ENCODE data around the gene KLHL22. TPM values are rescaled to one million over a fixed set of nuclear protein-coding genes. Genes with fewer than 3 reads are reported as not detected.
"Not testable (repeated sequence)": the region's sequence is repeated elsewhere in the genome, so short reads cannot be mapped to it uniquely, and the experiment has no call there.

KLHL22 gene
- total RNA-seq, 1 donor from 2014 or later: 21.4 TPM

- DNase-seq (ENCODE audit: low read depth, low spot score): no peak
These were observed 92.4 kb downstream of the KLHL22 start for GRCh38 chr22:20402960-20403778.

DNA sequence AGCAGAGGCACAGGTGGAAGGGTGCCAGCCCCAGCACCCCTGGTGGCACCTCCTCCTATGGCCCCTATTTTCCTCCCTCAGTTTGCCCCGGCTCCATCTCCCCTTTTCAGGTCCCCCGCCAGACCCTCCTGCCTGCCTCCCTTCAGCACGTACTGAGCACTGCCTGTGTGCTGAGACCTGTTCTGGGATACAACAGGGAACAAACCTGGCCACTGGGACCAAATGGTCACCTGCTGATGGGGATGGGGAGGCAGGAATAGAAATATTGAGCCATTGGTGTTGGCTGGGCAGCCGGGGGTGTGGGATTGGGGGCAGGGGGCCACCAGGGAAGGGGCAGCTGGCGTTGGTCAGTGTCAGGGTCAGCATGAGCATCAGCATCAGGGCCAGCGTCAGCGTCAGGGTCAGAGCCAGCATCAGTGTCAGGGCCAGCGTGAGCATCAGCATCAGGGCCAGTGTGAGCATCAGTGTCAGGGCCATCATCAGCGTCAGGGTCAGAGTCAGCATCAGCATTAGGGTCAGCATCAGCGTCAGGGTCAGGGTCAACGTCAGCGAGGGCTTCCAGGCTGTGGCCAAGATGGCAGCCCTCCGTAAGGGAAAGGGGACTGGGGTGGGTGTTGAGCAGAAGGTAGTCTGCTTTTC, 94.1 kb downstream of the KLHL22 start:
- no peak for DNase-seq (ENCODE audit: low read depth, low spot score)

DNA sequence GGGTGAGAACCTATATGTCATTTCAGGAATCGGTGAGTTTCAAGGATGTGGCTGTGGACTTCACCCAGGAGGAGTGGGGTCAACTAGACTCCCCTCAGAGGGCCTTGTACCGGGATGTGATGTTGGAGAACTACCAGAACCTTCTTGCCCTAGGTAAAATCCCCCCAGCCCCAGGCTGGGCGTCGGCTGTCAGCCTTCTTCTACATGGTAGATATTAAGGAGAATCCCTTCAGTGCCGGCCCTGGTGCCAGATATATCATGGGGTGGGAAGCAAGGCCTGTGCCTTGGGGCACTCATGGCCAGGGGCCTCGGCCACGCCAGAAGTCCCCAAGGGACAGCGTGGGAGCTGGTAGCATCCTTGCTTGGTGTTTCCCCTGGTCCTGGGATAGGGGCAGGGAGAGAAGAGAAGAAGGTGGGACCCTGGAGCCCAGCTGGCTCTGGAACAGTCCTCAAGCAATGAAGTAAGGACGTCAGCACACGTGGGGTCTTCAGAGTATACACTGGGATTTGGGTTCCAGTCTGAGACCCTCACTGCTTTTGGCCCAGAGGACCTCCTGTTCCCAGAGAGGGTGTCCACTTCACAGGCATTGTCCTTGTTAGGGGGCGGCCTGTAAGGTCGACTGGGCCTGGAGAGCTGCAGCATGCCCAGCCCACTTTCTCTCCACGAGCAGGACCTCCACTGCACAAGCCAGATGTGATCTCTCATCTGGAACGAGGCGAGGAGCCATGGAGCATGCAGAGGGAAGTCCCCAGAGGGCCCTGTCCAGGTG, 94.8 kb downstream of the KLHL22 start:
- DNase-seq (ENCODE audit: low read depth, low spot score): no peak

GRCh38 chr22:20399866-20400605, 95.6 kb downstream of the KLHL22 start:
- no peak for DNase-seq (ENCODE audit: low read depth, low spot score)

GRCh38 chr22:20398420-20398819, 97.2 kb downstream of the KLHL22 start:
- DNase-seq (ENCODE audit: low read depth, low spot score): no peak

DNA sequence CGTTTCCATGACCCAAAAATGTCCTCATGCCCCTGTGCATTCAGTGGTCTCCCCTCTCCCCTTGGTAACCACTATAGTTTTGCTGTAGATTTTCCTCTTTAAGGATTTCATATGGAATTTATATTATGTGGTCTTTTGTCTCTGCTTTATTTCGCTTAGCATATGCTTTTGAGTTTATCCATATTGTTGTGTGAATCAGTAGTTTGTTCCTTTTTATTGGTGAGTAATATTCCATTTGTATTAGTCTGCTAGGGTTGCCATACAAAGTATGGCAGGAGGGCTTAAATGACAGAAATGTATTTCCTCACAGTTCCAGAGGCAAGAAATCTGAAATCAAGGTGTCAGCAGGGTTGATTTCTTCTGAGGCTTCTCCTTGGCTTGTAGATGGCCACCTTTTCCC, 98.1 kb downstream of the KLHL22 start:
- no peak for DNase-seq (ENCODE audit: low read depth, low spot score)

- no peak for DNase-seq (ENCODE audit: low read depth, low spot score)
These were observed 99.0 kb downstream of the KLHL22 start for GRCh38 chr22:20396639-20397038.

- no peak for DNase-seq (ENCODE audit: low read depth, low spot score)
These were observed 99.7 kb downstream of the KLHL22 start for GRCh38 chr22:20395907-20396287.

DNA sequence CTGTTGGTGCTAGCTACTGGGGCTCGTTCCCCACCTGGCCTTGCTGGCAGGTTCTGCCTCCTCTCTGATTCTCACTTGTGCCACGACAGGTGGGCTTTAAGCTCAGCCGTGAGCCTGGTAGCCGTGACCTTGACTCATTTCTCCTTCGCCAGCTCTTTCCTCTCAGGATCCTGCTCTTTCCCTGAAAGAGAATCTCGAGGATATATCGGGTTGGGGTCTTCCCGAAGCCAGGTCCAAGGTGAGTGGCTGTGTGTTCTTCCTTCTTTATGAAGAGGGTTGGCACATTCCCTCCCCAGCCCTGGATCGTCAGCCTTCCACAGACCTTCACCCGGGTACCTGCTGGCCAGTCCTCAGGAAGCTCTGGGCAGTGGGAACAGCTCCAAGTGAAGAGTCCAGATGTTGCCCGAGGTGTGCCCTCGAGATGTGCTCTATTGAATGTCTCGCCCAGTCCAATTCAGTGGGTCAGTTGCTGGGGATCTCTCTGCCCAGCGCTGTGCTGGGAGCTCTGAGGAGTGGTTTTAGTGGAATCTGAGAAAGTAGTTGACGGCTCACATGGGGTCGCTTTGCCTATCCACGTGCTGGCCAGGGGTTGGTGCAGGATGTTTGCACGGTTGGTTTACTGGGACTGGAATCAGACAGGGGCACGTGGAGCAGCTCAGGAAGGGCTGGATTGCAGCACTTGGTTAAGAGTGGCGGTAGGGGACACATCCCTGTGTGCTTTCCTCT, 100.3 kb downstream of the KLHL22 start:
- no peak for DNase-seq (ENCODE audit: low read depth, low spot score)

GRCh38 chr22:20393705-20394476, 101.7 kb downstream of the KLHL22 start, which contains the start of gene ZNF74:
TSS of gene ZNF74 (plus strand) at chr22:20394151. CDS start at chr22:20394629, 478 bp downstream.
- DNase-seq (ENCODE audit: low read depth, low spot score): peak; percentile 59

- no peak for DNase-seq (ENCODE audit: low read depth, low spot score)
These were observed 102.5 kb downstream of the KLHL22 start for GRCh38 chr22:20392983-20393704.

GRCh38 chr22:20392365-20392881, 103.2 kb downstream of the KLHL22 start:
- not testable (repeated sequence) for DNase-seq (ENCODE audit: low read depth, low spot score)

Other genes starting within 250 kb of the KLHL22 start
- 0.32 and 0.46 TPM in 2 replicates for gene RTN4R, start 227.5 kb downstream of the KLHL22 start, total RNA-seq
- gene DGCR6L, start 175.7 kb downstream of the KLHL22 start, total RNA-seq: 40.2 and 43.1 TPM in 2 replicates
- gene ZNF74, start 101.6 kb downstream of the KLHL22 start, total RNA-seq: 12.7 and 13.1 TPM in 2 replicates
- 9.1 and 15.8 TPM in 2 replicates for gene SCARF2, start 58.0 kb downstream of the KLHL22 start, total RNA-seq
- gene MED15, start 11.8 kb upstream of the KLHL22 start, total RNA-seq: 30.5 and 36.7 TPM in 2 replicates

All from pulmonary artery endothelial cell (primary cell).